Transverse colon (tissue), 4 donors: ENCODE data around the gene WASHC2C. TPM values are rescaled to one million over a fixed set of nuclear protein-coding genes. Genes with fewer than 3 reads are reported as not detected.
"Not testable (repeated sequence)": the region's sequence is repeated elsewhere in the genome, so short reads cannot be mapped to it uniquely, and the experiment has no call there.

ENCODE experiments used
- DNase-seq: peaks from one replicate; pipeline ENCODE4 v3.0.0-alpha.2; 2019
- H3K27ac ChIP-seq, 4 donors: fragments of 200-600 bp; sonication (generic); 2 replicates each; pipeline ENCODE4 v1.5.1; 2016 to 2018; ENCODE audit warnings: inconsistent platforms in 4 of 4
- H3K27me3 ChIP-seq: fragments of 200-600 bp; sonication (generic); 2 replicates; pipeline ENCODE4 v1.5.1; 2017; ENCODE audit warnings: inconsistent platforms
- H3K36me3 ChIP-seq, 4 donors: fragments of 200-600 bp; sonication (generic); 2 replicates each; pipeline ENCODE4 v1.5.1; 2017 to 2019; ENCODE audit warnings: inconsistent platforms in 4 of 4
- H3K4me1 ChIP-seq, 4 donors: fragments of 200-600 bp; sonication (generic); 2 replicates each; pipeline ENCODE4 v1.5.1; 2017 to 2020; ENCODE audit warnings: inconsistent platforms in 4 of 4
- H3K4me3 ChIP-seq, 4 donors: fragments of 200-600 bp; sonication (generic); 1 replicate in 1 of 4; 2 replicates in 3 of 4; pipeline versions ENCODE4 v1.5.1 to v1.6.1; 2017 to 2019; ENCODE audit warnings: inconsistent platforms in 4 of 4
- H3K9me3 ChIP-seq, 2 donors: fragments of 200-600 bp; sonication (generic); 2 replicates each; pipeline ENCODE4 v1.5.1; 2017 to 2019; ENCODE audit warnings: inconsistent platforms in 2 of 2
- CTCF ChIP-seq, 5 experiments: fragments of 200-600 bp in 3 of 5; fragments of 450-650 bp in 2 of 5; sonication (generic) in 3 of 5; IDR thresholded peaks; 1 replicate in 2 of 5; 2 replicates in 3 of 5; pipeline ENCODE4 v1.5.1; 2016 to 2017; ENCODE audit warnings: antibody characterized with exemption in 5 of 5, inconsistent platforms in 3 of 5, mild to moderate bottlenecking in 2 of 5, moderate library complexity in 1 of 5
- WGBS, 2 donors: methylation state at CpG; one replicate each; pipeline ENCODE4 v1.1.5; 2018; ENCODE audit warnings: low coverage in 1 of 2; 5-methylcytosine and 5-hydroxymethylcytosine counted together
- in situ Hi-C, 4 donors: fragments of 200-750 bp; cut with MboI; loops; one replicate each; pipeline versions ENCODE4 v1.15.0 to v1.15.1; 2017; ENCODE audit warnings: low sequenced_read_pairs in 3 of 4, low pct_ligation_motif_present in 1 of 4, low pct_unique_long_range_greater_than_20kb in 1 of 4
- intact Hi-C: fragments of 100-400 bp; cut with DNase I; formaldehyde crosslinking; loops from one replicate; pipeline ENCODE4 v1.15.1; 2023; ENCODE audit warnings: low total_unique reads
- total RNA-seq, 4 donors: library from RNA; depleted of rRNA; stranded (reverse); fragments of >200 nt; gene quantifications; one replicate each; pipeline ENCODE4 v1.1.0, GENCODE V29; 2016

The WASHC2C gene
- total RNA-seq, 4 donors from 2014 or later = 62.7 to 126 (median 81.6) TPM

GRCh38 chr10:45734867-45735266 is 7.8 kb downstream of the WASHC2C start:
- TF ChIP-seq CTCF (IDR thresholded peaks at IDR 0.05) = peak in 2 of 5 experiments; percentile 12 to 18
- H3K9me3 ChIP-seq, H3K27ac ChIP-seq, H3K4me3 ChIP-seq, DNase-seq, in situ Hi-C loops, intact Hi-C loops, H3K27me3 ChIP-seq, H3K4me1 ChIP-seq, H3K36me3 ChIP-seq: not testable (repeated sequence)
- WGBS, 2 donors = 100% methylated on average over 1 of the region's 1 CpG; no CpG with 5 or more reads in 1 of the 2 donors

GRCh38 chr10:45741559-45741958 is 14.5 kb downstream of the WASHC2C start:
- intact Hi-C loops, H3K9me3 ChIP-seq, H3K4me1 ChIP-seq, in situ Hi-C loops, H3K4me3 ChIP-seq, DNase-seq, H3K27me3 ChIP-seq, H3K36me3 ChIP-seq, H3K27ac ChIP-seq: not testable (repeated sequence)
- 90 to 95% methylated on average over 3 to 7 of the region's 7 CpGs for WGBS, 2 donors

GRCh38 chr10:45742014-45742413 is 14.9 kb downstream of the WASHC2C start:
- DNase-seq, H3K36me3 ChIP-seq, in situ Hi-C loops, H3K4me3 ChIP-seq, H3K4me1 ChIP-seq, H3K27me3 ChIP-seq, H3K9me3 ChIP-seq, H3K27ac ChIP-seq, intact Hi-C loops: not testable (repeated sequence)
- WGBS, 2 donors = 100% methylated on average over 1 to 3 of the region's 7 CpGs

- H3K9me3 ChIP-seq, H3K27ac ChIP-seq, intact Hi-C loops, H3K4me1 ChIP-seq, H3K4me3 ChIP-seq, in situ Hi-C loops, DNase-seq, H3K27me3 ChIP-seq, H3K36me3 ChIP-seq: not testable (repeated sequence)
- WGBS, 2 donors = 100% methylated on average over 2 of the region's 4 CpGs; no CpG with 5 or more reads in 1 of the 2 donors
These were observed 24.1 kb downstream of the WASHC2C start for GRCh38 chr10:45751141-45751540.

GRCh38 chr10:45752210-45752609 is 25.1 kb downstream of the WASHC2C start:
- DNase-seq, intact Hi-C loops, H3K9me3 ChIP-seq, H3K27ac ChIP-seq, in situ Hi-C loops, H3K4me3 ChIP-seq, H3K36me3 ChIP-seq, H3K4me1 ChIP-seq, H3K27me3 ChIP-seq: not testable (repeated sequence)
- 88% methylated on average over 4 of the region's 5 CpGs; no CpG with 5 or more reads in 1 of the 2 donors for WGBS, 2 donors

- H3K4me3 ChIP-seq, H3K9me3 ChIP-seq, H3K27me3 ChIP-seq, DNase-seq, H3K4me1 ChIP-seq, in situ Hi-C loops, H3K27ac ChIP-seq, H3K36me3 ChIP-seq, intact Hi-C loops: not testable (repeated sequence)
- 91 to 95% methylated on average over 3 to 7 of the region's 7 CpGs for WGBS, 2 donors
These were observed 27.0 kb downstream of the WASHC2C start for GRCh38 chr10:45753979-45754495.

GRCh38 chr10:45755083-45755482 is 28.0 kb downstream of the WASHC2C start:
- H3K9me3 ChIP-seq, intact Hi-C loops, H3K27ac ChIP-seq, H3K4me1 ChIP-seq, H3K4me3 ChIP-seq, H3K27me3 ChIP-seq, DNase-seq, H3K36me3 ChIP-seq, in situ Hi-C loops: not testable (repeated sequence)
- 56 to 66% methylated on average over 3 to 5 of the region's 5 CpGs for WGBS, 2 donors

GRCh38 chr10:45756065-45756464 is 29.0 kb downstream of the WASHC2C start:
- 100% methylated on average over 1 of the region's 3 CpGs for whole genome bisulfite sequencing, 2 donors
- in situ Hi-C loops = not testable (repeated sequence)

GRCh38 chr10:45757661-45758396 is 30.8 kb downstream of the WASHC2C start:
- WGBS, 2 donors = 93% methylated on average over 3 to 8 of the region's 8 CpGs
- intact Hi-C loops, H3K4me1 ChIP-seq, H3K4me3 ChIP-seq, DNase-seq, H3K27ac ChIP-seq, H3K27me3 ChIP-seq, H3K9me3 ChIP-seq, in situ Hi-C loops, H3K36me3 ChIP-seq: not testable (repeated sequence)

More at GRCh38 chr10:45756065-45756464, 29.0 kb downstream of the WASHC2C start:
- H3K4me1 ChIP-seq, DNase-seq, H3K9me3 ChIP-seq, intact Hi-C loops, H3K27me3 ChIP-seq, H3K36me3 ChIP-seq, H3K27ac ChIP-seq, H3K4me3 ChIP-seq: not testable (repeated sequence)

- H3K4me3 ChIP-seq, H3K4me1 ChIP-seq, DNase-seq, H3K27me3 ChIP-seq, H3K9me3 ChIP-seq, intact Hi-C loops, H3K36me3 ChIP-seq, in situ Hi-C loops, H3K27ac ChIP-seq: not testable (repeated sequence)
- WGBS, 2 donors = 81 to 96% methylated on average over 4 to 6 of the region's 6 CpGs
These were observed 34.6 kb downstream of the WASHC2C start for GRCh38 chr10:45761622-45762021.
